Pericardium fibroblast (primary cell): ENCODE results near the gene EXOC5. TPM values are rescaled to one million over a fixed set of nuclear protein-coding genes. Genes with fewer than 3 reads are reported as not detected.

ENCODE experiments used
- total RNA-seq: library from RNA; depleted of rRNA; stranded (reverse); fragments of >200 nt; gene quantifications from 2 replicates; pipeline ENCODE4 v1.2.3, GENCODE V29; 2015

EXOC5 gene
- total RNA-seq: 30.7 and 40.8 TPM in 2 replicates

GRCh38 chr14:57268161-57269069 lies at the start of gene EXOC5, which contains the start of gene AP5M1:
Gene EXOC5, minus strand, starts transcription at chr14:57268905. Its CDS starts 257 bp downstream, at chr14:57268648.
Gene AP5M1, plus strand, starts transcription at chr14:57268971. Its CDS starts 344 bp downstream, at chr14:57269315.

Other genes with a start within 250 kb of the EXOC5 start
- gene AP5M1, start 66 bp upstream of the EXOC5 start, total RNA-seq: 7.3 and 18.1 TPM in 2 replicates
- 10.1 and 12.3 TPM in 2 replicates for gene NAA30, start 121.7 kb upstream of the EXOC5 start, total RNA-seq
- gene CCDC198, start 225.0 kb upstream of the EXOC5 start, total RNA-seq: not detected in 2 replicates